SK-N-SH treated with all-trans-retinoic acid at 6 μM for 48 hours (cell line): ENCODE data around the gene ATP11A.

Source experiments
- ARNTL ChIP-seq: fragments of 450-650 bp; formaldehyde crosslinking; IDR thresholded peaks from 2 replicates; pipeline ENCODE4 v1.5.0; 2020; ENCODE audit warnings: low read depth, mild to moderate bottlenecking, moderate library complexity, borderline replicate concordance
- ESRRG ChIP-seq: fragments of 250-450 bp; sonication (Bioruptor Pico); IDR thresholded peaks from 2 replicates; pipeline ENCODE4 v1.6.1; 2021; ENCODE audit warnings: mild to moderate bottlenecking
- RARB ChIP-seq: fragments of 250-450 bp; sonication (Bioruptor Pico); IDR thresholded peaks from 2 replicates; pipeline ENCODE4 v1.8.0; 2021; ENCODE audit warnings: mild to moderate bottlenecking, moderate library complexity
- ZC3H10 ChIP-seq: fragments of 250-450 bp; sonication (Bioruptor Pico); IDR thresholded peaks from 2 replicates; pipeline ENCODE4 v1.5.1; 2021; ENCODE audit warnings: mild to moderate bottlenecking, moderate library complexity
- ZNF565 ChIP-seq: fragments of 450-650 bp; formaldehyde crosslinking; conservative IDR thresholded peaks from 2 replicates; pipeline ENCODE4 v1.5.0; 2020; ENCODE audit warnings: low read depth, mild to moderate bottlenecking, moderate library complexity
- TF ChIP-seq, protein P1 (sequence below): fragments of 250-450 bp; sonication (Bioruptor Pico); IDR thresholded peaks from 2 replicates; pipeline ENCODE4 v1.8.0; 2021; ENCODE audit warnings: low read depth, mild to moderate bottlenecking, moderate library complexity, borderline replicate concordance

DNA sequence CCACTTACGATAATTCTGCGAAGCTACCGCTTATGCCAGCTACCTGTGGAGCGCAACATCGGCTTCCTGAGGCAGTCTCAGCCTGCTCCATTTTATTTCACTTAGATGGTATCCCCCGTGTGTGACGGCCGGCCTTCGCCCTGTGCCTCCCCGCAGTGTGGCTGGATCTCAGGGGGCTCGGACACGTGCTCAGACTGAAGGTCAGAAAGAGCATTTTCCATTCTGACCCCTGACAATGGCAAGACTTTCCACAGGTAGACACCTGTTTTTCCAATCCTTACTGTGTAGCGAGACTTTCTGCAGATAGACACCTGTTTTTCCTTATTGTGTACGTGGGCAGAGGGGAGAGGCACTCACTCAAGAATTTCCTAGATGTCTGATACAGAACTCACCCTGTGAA, 52.7 kb downstream of the ATP11A start:
- TF ChIP-seq ARNTL (no peak), ZC3H10 (no peak), RARB (CRISPR knock-in tag) (no peak), ZNF565 (CRISPR knock-in tag) (no peak), ESRRG (no peak)
- TF ChIP-seq, protein P1, sequence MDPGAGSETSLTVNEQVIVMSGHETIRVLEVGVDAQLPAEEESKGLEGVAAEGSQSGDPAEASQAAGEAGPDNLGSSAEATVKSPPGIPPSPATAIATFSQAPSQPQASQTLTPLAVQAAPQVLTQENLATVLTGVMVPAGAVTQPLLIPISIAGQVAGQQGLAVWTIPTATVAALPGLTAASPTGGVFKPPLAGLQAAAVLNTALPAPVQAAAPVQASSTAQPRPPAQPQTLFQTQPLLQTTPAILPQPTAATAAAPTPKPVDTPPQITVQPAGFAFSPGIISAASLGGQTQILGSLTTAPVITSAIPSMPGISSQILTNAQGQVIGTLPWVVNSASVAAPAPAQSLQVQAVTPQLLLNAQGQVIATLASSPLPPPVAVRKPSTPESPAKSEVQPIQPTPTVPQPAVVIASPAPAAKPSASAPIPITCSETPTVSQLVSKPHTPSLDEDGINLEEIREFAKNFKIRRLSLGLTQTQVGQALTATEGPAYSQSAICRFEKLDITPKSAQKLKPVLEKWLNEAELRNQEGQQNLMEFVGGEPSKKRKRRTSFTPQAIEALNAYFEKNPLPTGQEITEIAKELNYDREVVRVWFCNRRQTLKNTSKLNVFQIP (CRISPR knock-in tag) = no peak
